ENCODE measurements around the gene USP44. TPM values are rescaled to one million over a fixed set of nuclear protein-coding genes. Genes with fewer than 3 reads are reported as not detected.
"Not testable (repeated sequence)": the region's sequence is repeated elsewhere in the genome, so short reads cannot be mapped to it uniquely, and the experiment has no call there.

The USP44 gene
- total and polyA plus RNA-seq, 4 donors: 1.6 to 4.4 (median 2.0) TPM

DNA sequence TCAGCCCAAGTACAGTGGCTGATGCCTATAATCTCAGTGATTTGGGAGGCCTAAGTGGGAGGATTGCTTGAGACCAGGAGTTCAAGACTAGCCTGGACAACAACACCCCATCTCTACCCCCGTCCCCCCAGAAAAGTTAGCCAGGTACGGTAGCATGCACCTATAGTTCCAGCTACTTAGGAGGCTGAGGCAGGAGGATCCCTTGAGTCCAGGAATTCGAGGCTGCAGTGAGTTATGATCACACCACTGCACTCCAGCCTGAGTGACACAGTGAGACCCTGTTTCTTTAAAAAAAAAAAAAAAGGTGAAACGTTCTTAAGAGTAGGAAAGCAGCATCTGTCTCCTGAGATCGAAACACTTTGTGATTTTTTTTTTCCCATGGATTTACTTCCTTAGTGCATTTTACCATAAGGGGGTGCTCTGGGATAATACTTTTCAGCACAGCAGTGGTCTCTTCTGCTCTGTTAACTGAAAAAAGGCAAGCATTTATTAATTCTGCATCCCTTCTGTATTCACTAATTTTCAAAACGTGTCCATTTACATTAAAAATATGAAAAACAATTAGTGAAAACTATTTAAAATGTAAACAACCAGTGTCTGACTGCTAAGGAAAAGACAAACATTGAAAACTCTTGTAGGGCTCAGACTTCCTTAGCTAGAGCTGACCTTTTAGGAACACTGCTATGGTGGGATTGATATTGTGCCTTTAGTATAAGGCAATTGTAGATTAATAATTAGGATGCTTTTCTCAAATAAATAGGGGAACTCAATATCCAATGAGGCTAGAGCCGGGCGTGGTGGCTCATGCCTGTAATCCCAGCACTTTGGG, 31.2 kb upstream of the USP44 start:
- Histone ChIP-seq H3K27ac (ENCODE audit: low read depth in 1 of 2, low read length in 2 of 2) (no peak overlapping the region), H3K27me3 (ENCODE audit: control insufficient read depth in 1 of 2, insufficient read depth in 2 of 2, low read length in 1 of 2) (no peaks in the 10 kb centered on the region), H3K36me3 (ENCODE audit: control insufficient read depth in 1 of 2, insufficient read depth in 2 of 2, low read length in 1 of 2) (no peaks in the 10 kb centered on the region), H3K9me3 (ENCODE audit: control insufficient read depth, low read length) (no peaks in the 10 kb centered on the region), H3K4me1 (ENCODE audit: control insufficient read depth in 1 of 2, insufficient read depth in 2 of 2, low read length in 2 of 2) (no peaks in the 10 kb centered on the region), H3K4me3 (ENCODE audit: low read length in 2 of 2) (no peak overlapping the region)
- intact Hi-C loops (cut with DNase I): loop anchor here in 1 of 2 donors (2.0 kb wide), 1 partner anchor 232 kb away; no protein-coding TSS in a partner anchor
- 44 to 46% methylated on average over 8 of the region's 8 CpGs for whole genome bisulfite sequencing, 2 donors
- ATAC-seq (ENCODE audit: low FRiP score): no peak
- DNase-seq: no peak

DNA sequence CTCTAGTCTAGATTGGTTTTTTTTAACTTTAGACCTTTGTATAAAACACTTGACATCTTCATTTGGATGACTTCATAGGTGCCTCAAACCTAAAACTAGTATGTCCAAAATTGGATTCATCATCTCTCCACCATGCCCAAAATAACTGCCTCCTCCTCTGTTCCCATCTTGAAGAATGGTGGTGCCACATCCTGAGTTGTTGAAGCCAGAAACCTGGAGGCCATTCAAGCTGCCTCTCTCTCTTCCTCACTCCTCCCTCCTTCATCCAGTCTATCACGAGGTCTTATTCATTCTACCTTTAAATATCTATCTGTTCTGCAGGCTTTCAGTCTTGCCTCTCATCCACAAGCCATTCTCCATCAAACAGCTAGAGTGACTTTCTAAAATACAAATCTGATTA, 26.5 kb upstream of the USP44 start:
- H3K9me3 ChIP-seq (ENCODE audit: control insufficient read depth, low read length): no peaks in the 10 kb centered on the region
- H3K36me3 ChIP-seq (ENCODE audit: control insufficient read depth in 1 of 2, insufficient read depth in 2 of 2, low read length in 1 of 2): no peaks in the 10 kb centered on the region
- ATAC-seq (ENCODE audit: low FRiP score) (no peak), DNase-seq (no peak)
- WGBS, 2 donors: 83 to 94% methylated on average over 1 of the region's 1 CpG
- H3K27me3 ChIP-seq (ENCODE audit: control insufficient read depth in 1 of 2, insufficient read depth in 2 of 2, low read length in 1 of 2): no peaks in the 10 kb centered on the region
- H3K27ac ChIP-seq (ENCODE audit: low read depth in 1 of 2, low read length in 2 of 2): no peak overlapping the region
- no peaks in the 10 kb centered on the region for H3K4me1 ChIP-seq (ENCODE audit: control insufficient read depth in 1 of 2, insufficient read depth in 2 of 2, low read length in 2 of 2)
- no peak overlapping the region for H3K4me3 ChIP-seq (ENCODE audit: low read length in 2 of 2)
- intact Hi-C loops (cut with DNase I): loop anchor here in 1 of 2 donors (10.0 kb wide), 1 partner anchor 417 kb away; the partner anchor contains the start of gene HAL

DNA sequence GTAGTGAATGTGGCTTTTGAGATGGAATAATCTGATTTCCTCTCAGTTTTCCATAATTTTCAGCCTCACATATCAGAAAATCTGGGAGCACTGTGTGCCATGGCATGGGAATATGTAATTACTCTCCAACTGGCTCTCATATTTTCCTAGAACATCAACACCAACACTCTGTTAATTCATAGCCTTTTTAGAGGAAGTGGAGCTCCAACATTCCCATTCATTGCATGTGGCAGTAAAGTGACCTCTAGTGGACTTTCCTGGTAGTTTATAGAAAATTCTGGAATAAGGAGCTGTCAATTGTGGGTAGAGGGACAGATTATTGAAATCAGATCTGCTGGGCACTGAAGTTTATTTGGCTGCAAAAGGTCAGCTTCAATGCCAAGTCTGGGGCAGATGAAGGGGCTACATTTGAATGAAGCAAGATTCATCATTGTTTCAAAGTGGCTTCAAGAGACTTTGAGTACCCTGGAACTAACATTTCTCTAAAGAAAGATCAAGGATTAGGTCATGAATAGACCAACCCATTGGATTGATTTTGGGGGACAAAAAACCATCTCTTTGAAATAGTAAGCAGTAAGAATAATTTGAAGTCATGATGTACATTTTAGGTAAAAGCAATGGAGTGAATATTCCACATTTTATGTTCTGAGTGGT, 23.6 kb upstream of the USP44 start:
- intact Hi-C loops (cut with DNase I): loop anchor here in 1 of 2 donors (10.0 kb wide), 1 partner anchor 420 kb away; the partner anchor contains the start of gene HAL
- Histone ChIP-seq H3K27me3 (ENCODE audit: control insufficient read depth in 1 of 2, insufficient read depth in 2 of 2, low read length in 1 of 2) (no peaks in the 10 kb centered on the region), H3K27ac (ENCODE audit: low read depth in 1 of 2, low read length in 2 of 2) (no peak overlapping the region), H3K36me3 (ENCODE audit: control insufficient read depth in 1 of 2, insufficient read depth in 2 of 2, low read length in 1 of 2) (no peaks in the 10 kb centered on the region), H3K4me1 (ENCODE audit: control insufficient read depth in 1 of 2, insufficient read depth in 2 of 2, low read length in 2 of 2) (no peaks in the 10 kb centered on the region), H3K4me3 (ENCODE audit: low read length in 2 of 2) (no peak overlapping the region), H3K9me3 (ENCODE audit: control insufficient read depth, low read length) (no peaks in the 10 kb centered on the region)
- DNase-seq: no peak
- peak; percentile 59 for ATAC-seq (ENCODE audit: low FRiP score)

DNA sequence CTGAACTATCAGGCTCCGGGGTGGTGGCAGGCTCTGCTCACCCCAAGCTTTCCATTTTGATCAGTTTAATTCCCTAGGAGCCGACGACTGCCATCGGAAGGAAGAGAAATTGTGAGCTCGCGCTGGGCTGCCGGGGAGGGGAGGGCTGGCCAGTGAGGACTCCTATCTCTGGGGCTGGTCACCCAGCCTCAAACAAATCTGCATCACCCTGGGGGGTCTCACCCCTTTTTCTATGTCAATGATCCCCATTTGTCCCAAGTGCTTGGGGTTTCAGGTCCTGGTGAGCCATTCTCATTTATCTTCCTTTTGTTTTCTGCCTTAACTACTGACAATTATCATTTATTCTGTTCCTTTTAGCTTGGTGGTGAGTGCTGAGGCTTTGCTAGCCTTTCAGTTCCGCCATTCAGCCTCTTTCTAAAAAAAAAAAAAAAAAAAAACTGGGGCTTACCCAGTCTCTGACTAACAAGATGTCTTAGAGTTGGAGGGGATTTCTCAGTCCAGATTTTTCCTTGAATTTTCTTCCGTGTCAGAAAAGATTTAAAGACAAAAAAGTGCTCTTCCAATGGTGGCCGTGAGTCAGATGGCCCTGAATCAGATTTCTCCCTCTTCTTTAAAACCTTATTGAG, 22.8 kb upstream of the USP44 start:
- H3K27ac ChIP-seq (ENCODE audit: low read depth in 1 of 2, low read length in 2 of 2): no peak overlapping the region
- DNase-seq: no peak
- H3K9me3 ChIP-seq (ENCODE audit: control insufficient read depth, low read length): no peaks in the 10 kb centered on the region
- no peak overlapping the region for H3K4me3 ChIP-seq (ENCODE audit: low read length in 2 of 2)
- H3K36me3 ChIP-seq (ENCODE audit: control insufficient read depth in 1 of 2, insufficient read depth in 2 of 2, low read length in 1 of 2): no peaks in the 10 kb centered on the region
- intact Hi-C loops (cut with DNase I): loop anchor here in 1 of 2 donors (10.0 kb wide), 1 partner anchor 421 kb away; the partner anchor contains the start of gene HAL
- WGBS, 2 donors: 45 to 47% methylated on average over 10 of the region's 10 CpGs
- ATAC-seq (ENCODE audit: low FRiP score): no peak
- no peaks in the 10 kb centered on the region for H3K4me1 ChIP-seq (ENCODE audit: control insufficient read depth in 1 of 2, insufficient read depth in 2 of 2, low read length in 2 of 2)
- no peaks in the 10 kb centered on the region for H3K27me3 ChIP-seq (ENCODE audit: control insufficient read depth in 1 of 2, insufficient read depth in 2 of 2, low read length in 1 of 2)

DNA sequence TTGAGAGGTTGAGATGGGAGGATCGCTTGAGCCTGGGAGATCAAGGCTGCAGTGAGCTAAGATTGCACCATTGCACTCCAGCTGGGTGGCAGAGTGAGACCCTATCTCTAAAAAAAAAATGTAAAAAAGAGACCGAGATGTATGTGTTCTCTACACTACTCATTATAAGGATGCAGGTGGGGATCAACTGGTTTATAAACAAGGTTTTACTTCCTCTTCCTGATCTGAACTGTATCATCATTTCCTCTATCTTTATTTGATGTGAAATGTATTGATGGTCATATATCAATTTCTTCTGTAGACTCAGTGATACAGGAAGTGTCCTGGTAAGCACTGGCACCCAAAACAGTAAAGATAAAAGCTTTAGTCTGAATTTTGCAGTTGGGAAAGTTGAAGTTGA, 20.1 kb upstream of the USP44 start:
- no peaks in the 10 kb centered on the region for H3K27me3 ChIP-seq (ENCODE audit: control insufficient read depth in 1 of 2, insufficient read depth in 2 of 2, low read length in 1 of 2)
- no peaks in the 10 kb centered on the region for H3K9me3 ChIP-seq (ENCODE audit: control insufficient read depth, low read length)
- no peak overlapping the region for H3K4me3 ChIP-seq (ENCODE audit: low read length in 2 of 2)
- H3K36me3 ChIP-seq (ENCODE audit: control insufficient read depth in 1 of 2, insufficient read depth in 2 of 2, low read length in 1 of 2): no peaks in the 10 kb centered on the region
- intact Hi-C loops (cut with DNase I): loop anchor here in 1 of 2 donors (10.0 kb wide), 1 partner anchor 423 kb away; the partner anchor contains the start of gene HAL
- H3K27ac ChIP-seq (ENCODE audit: low read depth in 1 of 2, low read length in 2 of 2): no peak overlapping the region
- H3K4me1 ChIP-seq (ENCODE audit: control insufficient read depth in 1 of 2, insufficient read depth in 2 of 2, low read length in 2 of 2): no peaks in the 10 kb centered on the region
- ATAC-seq (ENCODE audit: low FRiP score) (no peak), DNase-seq (no peak)
- 96 to 100% methylated on average over 2 of the region's 2 CpGs for WGBS, 2 donors

DNA sequence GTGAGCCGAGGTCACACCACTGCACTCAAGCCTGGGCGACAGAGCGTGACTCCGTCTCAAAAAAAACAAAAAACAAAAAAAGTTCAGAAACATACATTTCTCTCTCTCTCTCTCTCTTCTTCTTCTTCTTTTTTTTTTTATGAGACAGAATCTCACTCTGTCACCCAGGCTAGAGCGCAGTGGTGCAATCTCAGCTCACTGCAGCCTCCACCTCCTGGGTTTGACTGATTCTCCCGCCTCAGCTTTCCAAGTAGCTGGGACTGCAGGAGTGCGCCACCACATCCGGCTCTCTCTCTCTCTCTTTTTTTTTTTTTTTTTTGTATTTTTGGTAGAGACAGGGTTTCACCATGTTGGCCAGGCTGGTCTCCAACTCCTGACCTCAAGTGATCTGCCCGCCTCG, 16.8 kb upstream of the USP44 start:
- H3K4me3 ChIP-seq (ENCODE audit: low read length in 2 of 2); H3K27ac ChIP-seq (ENCODE audit: low read depth in 1 of 2, low read length in 2 of 2); ATAC-seq (ENCODE audit: low FRiP score); H3K4me1 ChIP-seq (ENCODE audit: control insufficient read depth in 1 of 2, insufficient read depth in 2 of 2, low read length in 2 of 2); H3K9me3 ChIP-seq (ENCODE audit: control insufficient read depth, low read length); H3K36me3 ChIP-seq (ENCODE audit: control insufficient read depth in 1 of 2, insufficient read depth in 2 of 2, low read length in 1 of 2); H3K27me3 ChIP-seq (ENCODE audit: control insufficient read depth in 1 of 2, insufficient read depth in 2 of 2, low read length in 1 of 2); DNase-seq; intact Hi-C loops (cut with DNase I): not testable (repeated sequence)
- WGBS, 2 donors: 91 to 94% methylated on average over 10 of the region's 10 CpGs

DNA sequence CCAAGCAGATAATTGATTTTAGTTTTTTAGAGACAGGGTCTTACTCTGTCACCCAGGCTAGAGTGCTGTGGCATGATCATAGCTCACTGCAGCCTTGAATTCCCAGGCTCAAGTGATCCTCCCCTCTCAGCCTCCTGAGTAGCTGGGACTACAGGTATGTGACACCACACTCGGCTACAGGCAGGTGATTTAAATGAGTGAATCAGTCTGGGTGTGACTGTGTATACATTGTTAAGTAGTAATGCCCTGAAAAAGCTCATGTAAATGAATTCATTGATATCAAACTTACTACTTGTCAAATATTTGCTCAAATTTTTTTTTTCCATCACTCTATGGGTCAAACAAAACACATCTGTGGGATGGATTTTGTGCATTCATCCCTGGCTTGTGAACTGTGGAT, 6.3 kb upstream of the USP44 start:
- Histone ChIP-seq H3K27ac (ENCODE audit: low read depth in 1 of 2, low read length in 2 of 2) (no peak overlapping the region), H3K9me3 (ENCODE audit: control insufficient read depth, low read length) (no peaks in the 10 kb centered on the region), H3K36me3 (ENCODE audit: control insufficient read depth in 1 of 2, insufficient read depth in 2 of 2, low read length in 1 of 2) (no peaks in the 10 kb centered on the region), H3K27me3 (ENCODE audit: control insufficient read depth in 1 of 2, insufficient read depth in 2 of 2, low read length in 1 of 2) (no peaks in the 10 kb centered on the region), H3K4me3 (ENCODE audit: low read length in 2 of 2) (no peak overlapping the region), H3K4me1 (ENCODE audit: control insufficient read depth in 1 of 2, insufficient read depth in 2 of 2, low read length in 2 of 2) (no peaks in the 10 kb centered on the region)
- no peak for ATAC-seq (ENCODE audit: low FRiP score)
- intact Hi-C loops (cut with DNase I): no loop called here
- 80 to 88% methylated on average over 1 of the region's 1 CpG for WGBS, 2 donors
- DNase-seq: no peak

DNA sequence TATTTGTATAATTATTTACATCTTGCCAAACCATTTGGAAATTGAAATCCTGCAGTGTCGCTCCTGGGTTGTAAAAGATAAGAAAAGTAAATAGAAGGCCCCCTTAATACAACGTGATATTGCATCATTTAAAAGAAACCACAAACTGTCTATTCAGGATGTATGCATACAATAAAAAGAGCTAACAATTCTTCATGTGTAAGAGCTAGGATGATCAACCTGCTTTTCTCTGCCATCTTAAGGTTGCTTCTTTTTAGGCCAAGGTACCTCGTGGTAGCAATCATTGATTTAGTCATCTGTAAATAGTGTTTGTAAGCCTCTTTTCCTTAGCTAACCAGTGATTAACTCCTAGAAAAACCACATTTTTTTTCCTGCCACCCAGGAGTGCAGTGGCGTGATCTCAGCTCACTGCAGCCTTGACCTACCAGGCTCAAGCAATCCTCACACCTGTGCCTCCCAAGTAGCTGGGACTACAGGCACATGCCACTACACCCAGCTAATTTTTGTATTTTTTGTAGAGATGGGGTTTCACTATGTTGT, 3.3 kb upstream of the USP44 start:
- H3K9me3 ChIP-seq (ENCODE audit: control insufficient read depth, low read length): no peaks in the 10 kb centered on the region

More for the DNA sequence above, 3.3 kb upstream of the USP44 start:
- DNase-seq: no peak
- H3K4me1 ChIP-seq (ENCODE audit: control insufficient read depth in 1 of 2, insufficient read depth in 2 of 2, low read length in 2 of 2): no peaks in the 10 kb centered on the region
- H3K27ac ChIP-seq (ENCODE audit: low read depth in 1 of 2, low read length in 2 of 2): no peak overlapping the region
- H3K27me3 ChIP-seq (ENCODE audit: control insufficient read depth in 1 of 2, insufficient read depth in 2 of 2, low read length in 1 of 2): no peaks in the 10 kb centered on the region
- ATAC-seq (ENCODE audit: low FRiP score): no peak
- H3K4me3 ChIP-seq (ENCODE audit: low read length in 2 of 2): no peak overlapping the region
- WGBS, 2 donors: 44 to 58% methylated on average over 4 of the region's 4 CpGs
- intact Hi-C loops (cut with DNase I): no loop called here
- H3K36me3 ChIP-seq (ENCODE audit: control insufficient read depth in 1 of 2, insufficient read depth in 2 of 2, low read length in 1 of 2): no peaks in the 10 kb centered on the region

All from aorta (tissue), 5 donors.